Measurements from ENCODE around the gene SYNE1. TPM values are rescaled to one million over a fixed set of nuclear protein-coding genes. Genes with fewer than 3 reads are reported as not detected.

The SYNE1 gene
- total and polyA plus RNA-seq, 8 donors, result 24.4 to 56.2 (median 49.2) TPM

GRCh38 chr6:152091851-152092341 lies 545.3 kb downstream of the SYNE1 start:
- no peaks in the 10 kb centered on the region for H3K27me3 ChIP-seq
- no peak for DNase-seq
- no peak overlapping the region for H3K27ac ChIP-seq
- no peak overlapping the region for H3K4me3 ChIP-seq
- no peaks in the 10 kb centered on the region for H3K9me3 ChIP-seq
- 64 to 69% methylated on average over 4 of the region's 4 CpGs for WGBS, 2 donors
- no peaks in the 10 kb centered on the region for H3K4me1 ChIP-seq
- TF ChIP-seq CTCF (IDR thresholded peaks at IDR 0.05), result no peak
- ATAC-seq, result no peak
- no peaks in the 10 kb centered on the region for H3K36me3 ChIP-seq
- no peak for FAIRE-seq
- intact Hi-C loops (cut with DNase I), result no loop called here

- TF ChIP-seq CTCF (IDR thresholded peaks at IDR 0.05), result no peak
- H3K4me3 ChIP-seq, result no peak overlapping the region
These were observed 546.0 kb downstream of the SYNE1 start for GRCh38 chr6:152091201-152091600.

GRCh38 chr6:152089992-152090391 lies 547.2 kb downstream of the SYNE1 start:
- no peaks in the 10 kb centered on the region for H3K9me3 ChIP-seq
- no peaks in the 10 kb centered on the region for H3K36me3 ChIP-seq
- WGBS, 2 donors, result 75 to 84% methylated on average over 7 of the region's 7 CpGs
- FAIRE-seq, result no peak
- no peak for DNase-seq
- H3K27me3 ChIP-seq, result no peaks in the 10 kb centered on the region
- H3K4me3 ChIP-seq, result no peak overlapping the region
- H3K4me1 ChIP-seq, result no peaks in the 10 kb centered on the region
- intact Hi-C loops (cut with DNase I), result no loop called here
- no peak overlapping the region for H3K27ac ChIP-seq
- TF ChIP-seq CTCF (IDR thresholded peaks at IDR 0.05), result no peak
- ATAC-seq, result no peak

More at GRCh38 chr6:152091201-152091600, 546.0 kb downstream of the SYNE1 start:
- H3K27me3 ChIP-seq, result no peaks in the 10 kb centered on the region
- WGBS, 2 donors, result 38 to 43% methylated on average over 2 of the region's 2 CpGs
- no peaks in the 10 kb centered on the region for H3K4me1 ChIP-seq
- intact Hi-C loops (cut with DNase I), result no loop called here
- FAIRE-seq (no peak), DNase-seq (no peak), ATAC-seq (no peak)
- H3K27ac ChIP-seq, result no peak overlapping the region
- no peaks in the 10 kb centered on the region for H3K9me3 ChIP-seq
- no peaks in the 10 kb centered on the region for H3K36me3 ChIP-seq

GRCh38 chr6:152087701-152088100 lies 549.5 kb downstream of the SYNE1 start:
- Histone ChIP-seq H3K4me1 (no peaks in the 10 kb centered on the region), H3K27me3 (no peaks in the 10 kb centered on the region), H3K9me3 (no peaks in the 10 kb centered on the region), H3K4me3 (no peak overlapping the region), H3K27ac (no peak overlapping the region), H3K36me3 (no peaks in the 10 kb centered on the region)
- intact Hi-C loops (cut with DNase I), result no loop called here
- ATAC-seq (no peak), FAIRE-seq (no peak), DNase-seq (no peak)
- 37 to 39% methylated on average over 1 of the region's 1 CpG for WGBS, 2 donors
- no peak for TF ChIP-seq CTCF (IDR thresholded peaks at IDR 0.05)

- no peak for TF ChIP-seq CTCF (IDR thresholded peaks at IDR 0.05)
- no peaks in the 10 kb centered on the region for H3K27me3 ChIP-seq
- intact Hi-C loops (cut with DNase I), result no loop called here
- no peak for FAIRE-seq
- no peak overlapping the region for H3K4me3 ChIP-seq
- H3K4me1 ChIP-seq, result no peaks in the 10 kb centered on the region
- WGBS, 2 donors, result 27 to 41% methylated on average over 2 of the region's 2 CpGs
- no peak overlapping the region for H3K27ac ChIP-seq
- no peak for ATAC-seq
- no peak for DNase-seq
- no peaks in the 10 kb centered on the region for H3K36me3 ChIP-seq
- no peaks in the 10 kb centered on the region for H3K9me3 ChIP-seq
These were observed 550.1 kb downstream of the SYNE1 start for GRCh38 chr6:152087096-152087495.
